Loucy (cell line): ENCODE data around the gene TRMT11.

Source experiments
- H2AFZ ChIP-seq: fragments of 200-600 bp; sonication (generic); 2 replicates; pipeline ENCODE4 v1.6.0; 2016; ENCODE audit warnings: antibody characterized with exemption, mild to moderate bottlenecking, low read length, moderate library complexity
- H3F3A ChIP-seq: fragments of 200-600 bp; 2 replicates; pipeline ENCODE4 v1.6.0; 2016; ENCODE audit warnings: antibody characterized with exemption, low read depth, mild to moderate bottlenecking
- H3K27me3 ChIP-seq: fragments of 200-600 bp; sonication (generic); 2 replicates; pipeline ENCODE4 v1.6.1; 2014; ENCODE audit warnings: low read length, mild to moderate bottlenecking; ENCODE audit not compliant: insufficient read depth, poor library complexity, severe bottlenecking
- H3K36me3 ChIP-seq: fragments of 200-600 bp; sonication (generic); 2 replicates; pipeline ENCODE4 v1.6.1; 2016; ENCODE audit warnings: low read length; ENCODE audit not compliant: insufficient read depth
- H3K4me1 ChIP-seq: fragments of 200-600 bp; sonication (generic); 2 replicates; pipeline ENCODE4 v1.5.1; 2014; ENCODE audit warnings: low read length, mild to moderate bottlenecking; ENCODE audit not compliant: insufficient read depth, poor library complexity, severe bottlenecking
- H3K4me2 ChIP-seq: fragments of 200-600 bp; sonication (generic); 2 replicates; pipeline ENCODE4 v1.6.0; 2014; ENCODE audit warnings: antibody characterized with exemption, low read length, low read depth, mild to moderate bottlenecking; ENCODE audit not compliant: poor library complexity, severe bottlenecking
- H3K4me3 ChIP-seq: fragments of 200-600 bp; sonication (generic); 2 replicates; pipeline ENCODE4 v1.5.1; 2014; ENCODE audit warnings: low read length, mild to moderate bottlenecking, mixed read lengths; ENCODE audit not compliant: poor library complexity, severe bottlenecking
- H3K79me2 ChIP-seq: fragments of 200-600 bp; sonication (generic); 2 replicates; pipeline ENCODE4 v1.6.1; 2014; ENCODE audit warnings: low read length; ENCODE audit not compliant: insufficient read depth
- H3K9ac ChIP-seq: fragments of 200-600 bp; sonication (generic); 2 replicates; pipeline ENCODE4 v1.6.0; 2014; ENCODE audit warnings: mild to moderate bottlenecking, low read depth, low read length, moderate library complexity; ENCODE audit not compliant: poor library complexity, severe bottlenecking
- H3K9me2 ChIP-seq: fragments of 200-600 bp; sonication (generic); replicated peaks from 2 replicates; pipeline ENCODE4 v1.6.1; 2016; ENCODE audit warnings: low read depth, low read length, mixed read lengths
- H3K9me3 ChIP-seq: fragments of 200-600 bp; sonication (generic); 2 replicates; pipeline ENCODE4 v1.6.1; 2014; ENCODE audit warnings: mild to moderate bottlenecking, antibody characterized with exemption, low read length, low read depth; ENCODE audit not compliant: insufficient read depth
- H4K20me1 ChIP-seq: fragments of 200-600 bp; sonication (generic); 2 replicates; pipeline ENCODE4 v1.6.0; 2014; ENCODE audit warnings: antibody characterized with exemption, low read length, mild to moderate bottlenecking; ENCODE audit not compliant: insufficient read depth, poor library complexity, severe bottlenecking
- EZH2phosphoT487 ChIP-seq: fragments of 200-600 bp; IDR thresholded peaks from 2 replicates; pipeline ENCODE4 v1.6.1; 2018; ENCODE audit warnings: antibody characterized with exemption, mild to moderate bottlenecking, moderate library complexity, borderline replicate concordance
- TF ChIP-seq, protein P1 (sequence below): fragments of 200-600 bp; sonication (generic); conservative IDR thresholded peaks from 2 replicates; pipeline ENCODE4 v1.5.1; 2014; ENCODE audit warnings: mild to moderate bottlenecking, antibody characterized with exemption, low read length

Gene TRMT11

DNA sequence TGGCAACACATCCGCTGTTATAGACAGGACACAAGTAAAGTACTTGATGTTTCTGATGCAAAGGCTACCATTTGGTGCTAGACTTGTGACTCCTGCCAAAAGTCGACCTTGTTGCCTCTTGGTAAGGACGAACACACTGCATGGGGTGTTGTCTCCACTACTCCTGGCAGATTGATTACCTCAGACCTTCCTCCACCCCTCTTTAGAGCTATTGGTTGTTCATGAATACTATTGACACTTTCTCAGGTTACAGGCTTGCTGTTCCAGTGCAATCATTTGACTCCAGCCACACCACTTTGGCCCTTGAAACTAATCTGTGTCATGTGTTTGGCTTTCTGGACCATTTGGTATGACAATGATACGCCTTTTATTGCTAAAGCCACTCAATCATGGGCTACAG is 62.3 kb downstream of the TRMT11 start:
- TF ChIP-seq EZH2phosphoT487 = no peak
- TF ChIP-seq, protein P1, sequence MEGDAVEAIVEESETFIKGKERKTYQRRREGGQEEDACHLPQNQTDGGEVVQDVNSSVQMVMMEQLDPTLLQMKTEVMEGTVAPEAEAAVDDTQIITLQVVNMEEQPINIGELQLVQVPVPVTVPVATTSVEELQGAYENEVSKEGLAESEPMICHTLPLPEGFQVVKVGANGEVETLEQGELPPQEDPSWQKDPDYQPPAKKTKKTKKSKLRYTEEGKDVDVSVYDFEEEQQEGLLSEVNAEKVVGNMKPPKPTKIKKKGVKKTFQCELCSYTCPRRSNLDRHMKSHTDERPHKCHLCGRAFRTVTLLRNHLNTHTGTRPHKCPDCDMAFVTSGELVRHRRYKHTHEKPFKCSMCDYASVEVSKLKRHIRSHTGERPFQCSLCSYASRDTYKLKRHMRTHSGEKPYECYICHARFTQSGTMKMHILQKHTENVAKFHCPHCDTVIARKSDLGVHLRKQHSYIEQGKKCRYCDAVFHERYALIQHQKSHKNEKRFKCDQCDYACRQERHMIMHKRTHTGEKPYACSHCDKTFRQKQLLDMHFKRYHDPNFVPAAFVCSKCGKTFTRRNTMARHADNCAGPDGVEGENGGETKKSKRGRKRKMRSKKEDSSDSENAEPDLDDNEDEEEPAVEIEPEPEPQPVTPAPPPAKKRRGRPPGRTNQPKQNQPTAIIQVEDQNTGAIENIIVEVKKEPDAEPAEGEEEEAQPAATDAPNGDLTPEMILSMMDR = no peak

DNA sequence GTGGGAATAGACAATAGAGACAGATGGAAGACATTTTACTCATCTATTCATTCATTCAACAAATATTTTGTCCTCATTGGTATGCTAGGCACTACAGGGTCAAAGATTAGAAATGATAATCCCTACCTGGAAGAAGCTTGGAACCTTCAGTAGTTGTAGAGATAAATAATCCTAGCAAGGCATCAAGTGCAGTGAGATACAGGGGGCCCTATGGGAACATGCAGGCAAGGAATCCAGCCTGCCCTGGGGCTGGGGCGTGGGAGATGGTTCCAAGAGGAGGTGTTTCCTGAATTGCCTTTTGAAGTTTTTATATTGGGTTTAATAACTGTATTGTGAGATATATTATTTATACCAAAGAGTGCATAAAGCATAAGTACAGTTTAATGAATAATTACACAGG is 64.5 kb downstream of the TRMT11 start:
- Histone ChIP-seq H3K9me3 (no peaks in the 10 kb centered on the region), H3K36me3 (peaks cover 8% of the 10 kb centered on the region; the same call in 1 of the 2 replicates), H3K9me2 (no peaks in the 10 kb centered on the region), H4K20me1 (no peaks in the 10 kb centered on the region), H3K9ac (no peak overlapping the region), H3K79me2 (no peaks in the 10 kb centered on the region), H2AFZ (no peak overlapping the region), H3F3A (0 out of 2 replicates have a peak, but pooled peaks cover 4% of the 10 kb centered on the region), H3K4me2 (no peak overlapping the region), H3K27me3 (no peaks in the 10 kb centered on the region), H3K4me1 (peaks cover 30% of the 10 kb centered on the region), H3K4me3 (no peak overlapping the region)
- TF ChIP-seq, protein P1 = no peak
- no peak for TF ChIP-seq EZH2phosphoT487

More for the DNA sequence above, 62.3 kb downstream of the TRMT11 start:
- no peaks in the 10 kb centered on the region for H3K27me3 ChIP-seq
- H3K4me3 ChIP-seq = no peak overlapping the region
- H2AFZ ChIP-seq = no peak overlapping the region
- no peak overlapping the region for H3K9ac ChIP-seq
- no peaks in the 10 kb centered on the region for H3K9me2 ChIP-seq
- H3K79me2 ChIP-seq = no peaks in the 10 kb centered on the region
- no peaks in the 10 kb centered on the region for H4K20me1 ChIP-seq
- H3K4me1 ChIP-seq = peaks cover 10% of the 10 kb centered on the region
- H3K36me3 ChIP-seq = peaks cover 8% of the 10 kb centered on the region; the same call in 1 of the 2 replicates
- H3F3A ChIP-seq = no peaks in the 10 kb centered on the region
- no peak overlapping the region for H3K4me2 ChIP-seq
- peaks cover 5% of the 10 kb centered on the region; the same call in 1 of the 2 replicates for H3K9me3 ChIP-seq

DNA sequence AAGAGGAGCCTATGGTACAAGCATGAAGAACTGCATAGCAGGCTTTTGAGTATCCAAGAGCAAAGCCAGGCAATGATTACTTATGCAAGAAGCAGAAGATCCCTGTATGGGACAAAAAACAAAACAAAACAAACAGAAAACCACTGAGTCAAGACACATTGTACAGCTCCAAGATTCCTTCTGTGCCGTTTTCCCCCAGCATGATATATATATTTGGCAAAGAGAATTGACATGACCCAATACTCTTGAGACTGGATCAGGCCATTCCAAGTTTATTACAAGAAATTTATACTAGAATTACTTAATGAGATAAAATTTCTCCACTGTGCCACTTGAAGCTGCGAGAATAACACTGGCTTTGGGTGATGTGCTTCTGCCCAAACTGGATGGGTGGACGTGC is 65.5 kb downstream of the TRMT11 start:
- H3K79me2 ChIP-seq = no peaks in the 10 kb centered on the region
- H3K4me1 ChIP-seq = peaks cover 31% of the 10 kb centered on the region
- no peaks in the 10 kb centered on the region for H4K20me1 ChIP-seq
- H3F3A ChIP-seq = 0 out of 2 replicates have a peak, but pooled peaks cover 4% of the 10 kb centered on the region
- H3K4me2 ChIP-seq = no peak overlapping the region
- TF ChIP-seq, protein P1 = no peak
- no peak for TF ChIP-seq EZH2phosphoT487
- no peak overlapping the region for H3K4me3 ChIP-seq
- peaks cover 8% of the 10 kb centered on the region; the same call in 1 of the 2 replicates for H3K36me3 ChIP-seq
- H3K9me3 ChIP-seq = no peaks in the 10 kb centered on the region
- H2AFZ ChIP-seq = no peak overlapping the region
- H3K27me3 ChIP-seq = no peaks in the 10 kb centered on the region
- H3K9me2 ChIP-seq = no peaks in the 10 kb centered on the region
- no peak overlapping the region for H3K9ac ChIP-seq
